GM21737 (cell line): ENCODE results near the gene RTN1.
A peak's percentile ranks its signal among the peaks of the same experiment; 100 is the strongest.

Experiments
- ATAC-seq: cut with Tn5 transposase; IDR thresholded peaks from one replicate; pipeline ENCODE4 v1.9.1; 2021; ENCODE audit warnings: mild to moderate bottlenecking, moderate library complexity; ENCODE audit not compliant: unreplicated experiment

The RTN1 gene, protein sequence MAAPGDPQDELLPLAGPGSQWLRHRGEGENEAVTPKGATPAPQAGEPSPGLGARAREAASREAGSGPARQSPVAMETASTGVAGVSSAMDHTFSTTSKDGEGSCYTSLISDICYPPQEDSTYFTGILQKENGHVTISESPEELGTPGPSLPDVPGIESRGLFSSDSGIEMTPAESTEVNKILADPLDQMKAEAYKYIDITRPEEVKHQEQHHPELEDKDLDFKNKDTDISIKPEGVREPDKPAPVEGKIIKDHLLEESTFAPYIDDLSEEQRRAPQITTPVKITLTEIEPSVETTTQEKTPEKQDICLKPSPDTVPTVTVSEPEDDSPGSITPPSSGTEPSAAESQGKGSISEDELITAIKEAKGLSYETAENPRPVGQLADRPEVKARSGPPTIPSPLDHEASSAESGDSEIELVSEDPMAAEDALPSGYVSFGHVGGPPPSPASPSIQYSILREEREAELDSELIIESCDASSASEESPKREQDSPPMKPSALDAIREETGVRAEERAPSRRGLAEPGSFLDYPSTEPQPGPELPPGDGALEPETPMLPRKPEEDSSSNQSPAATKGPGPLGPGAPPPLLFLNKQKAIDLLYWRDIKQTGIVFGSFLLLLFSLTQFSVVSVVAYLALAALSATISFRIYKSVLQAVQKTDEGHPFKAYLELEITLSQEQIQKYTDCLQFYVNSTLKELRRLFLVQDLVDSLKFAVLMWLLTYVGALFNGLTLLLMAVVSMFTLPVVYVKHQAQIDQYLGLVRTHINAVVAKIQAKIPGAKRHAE

DNA sequence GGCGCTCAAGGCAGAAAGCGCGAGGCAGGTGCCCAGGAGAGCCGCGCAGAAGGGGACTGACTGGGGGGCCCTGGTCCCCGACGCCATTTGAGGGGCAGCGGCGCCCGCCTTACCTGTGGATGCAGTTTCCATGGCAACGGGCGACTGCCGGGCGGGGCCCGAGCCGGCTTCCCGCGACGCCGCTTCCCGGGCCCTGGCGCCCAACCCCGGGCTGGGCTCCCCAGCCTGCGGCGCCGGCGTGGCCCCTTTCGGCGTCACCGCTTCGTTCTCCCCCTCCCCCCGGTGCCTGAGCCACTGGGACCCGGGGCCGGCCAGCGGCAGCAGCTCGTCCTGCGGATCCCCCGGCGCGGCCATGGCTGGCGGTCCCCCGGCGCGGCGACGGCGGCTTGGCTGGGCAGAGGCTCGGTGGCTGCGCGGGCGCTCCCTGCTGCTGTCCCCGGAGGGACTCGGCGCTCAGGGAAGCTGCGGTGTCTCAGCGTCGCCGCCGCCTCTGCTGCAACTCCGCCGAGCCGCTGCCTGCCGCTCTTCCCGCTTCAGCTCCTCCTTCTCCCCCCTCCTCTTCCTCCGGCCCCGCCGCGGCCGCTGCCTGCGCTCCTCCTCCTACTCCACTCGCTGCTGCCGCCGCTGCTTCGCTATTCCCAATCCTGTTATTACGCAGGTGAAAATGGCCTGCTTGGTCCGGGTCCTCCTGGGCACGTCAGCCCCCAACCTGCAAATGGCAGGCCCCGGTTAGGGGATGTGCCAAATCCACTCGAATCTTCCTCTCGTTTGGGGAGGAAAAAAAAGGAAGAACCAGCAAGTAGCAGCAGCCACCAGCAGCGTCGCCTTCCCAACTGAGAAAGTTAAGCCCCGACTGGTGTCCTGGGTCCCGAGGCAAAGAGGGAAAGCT, at the start of gene RTN1:
Gene RTN1 (minus strand): TSS at position 500 of the 889 bp plus-strand sequence. CDS start 146 bp downstream, at position 354.
- ATAC-seq = peak; percentile 50

DNA sequence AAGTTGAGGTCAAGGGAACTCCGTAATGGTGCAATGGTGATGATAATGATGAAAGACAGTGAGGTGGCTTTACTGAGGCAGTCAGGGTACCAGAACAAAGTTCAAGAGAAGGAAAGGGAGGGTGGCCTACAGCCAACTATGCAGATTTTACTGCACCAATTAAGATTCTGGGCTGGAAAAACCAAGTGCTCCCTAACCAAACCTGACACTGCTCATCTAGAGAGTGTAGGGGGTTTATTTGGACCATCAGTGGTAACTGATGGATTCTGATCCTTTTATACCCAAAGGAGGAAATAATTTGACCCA, 49.8 kb upstream of the RTN1 start:
- ATAC-seq = no peak

- no peak for ATAC-seq
Observed at GRCh38 chr14:59919570-59920377, 49.2 kb upstream of the RTN1 start, which contains the start of gene LRRC9. TSS of gene LRRC9 (plus strand) at chr14:59920144.

DNA sequence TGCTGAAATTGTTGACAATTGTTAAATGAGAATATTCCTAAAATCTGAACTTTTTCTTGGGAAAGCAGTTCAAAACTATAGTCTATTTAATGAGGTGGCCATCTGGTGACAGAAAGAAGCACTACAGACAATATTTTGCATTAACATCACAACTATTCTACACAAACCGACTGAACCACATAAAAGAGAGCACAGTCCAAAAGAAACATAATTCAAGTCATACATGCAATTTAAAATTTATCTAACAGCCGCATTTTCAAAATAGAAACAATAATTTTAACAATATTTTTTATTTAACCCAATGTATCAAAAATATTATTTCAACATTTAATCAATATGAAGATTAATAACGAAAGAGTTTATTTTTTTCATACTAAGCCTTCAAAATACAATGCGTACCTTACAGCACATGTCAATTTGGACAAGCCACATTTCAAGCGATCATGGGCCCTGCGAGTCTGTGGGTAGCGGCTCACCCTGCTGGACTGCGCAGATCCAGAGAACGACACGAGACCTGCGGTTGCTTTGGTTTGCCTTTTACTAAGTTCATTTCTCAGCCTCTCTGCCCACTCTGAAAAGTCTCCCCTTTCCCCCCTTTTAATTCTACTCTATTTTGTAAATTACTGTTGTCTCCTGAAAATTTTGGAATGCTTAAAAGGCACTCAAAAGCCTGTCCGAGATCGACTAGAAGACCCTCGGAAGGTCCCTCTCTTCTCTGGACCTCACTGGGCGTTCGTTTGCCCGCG, 48.4 kb upstream of the RTN1 start:
- no peak for ATAC-seq

- ATAC-seq = no peak
Observed at GRCh38 chr14:59913187-59913586, 42.6 kb upstream of the RTN1 start.

GRCh38 chr14:59912443-59912842, 41.9 kb upstream of the RTN1 start:
- ATAC-seq = no peak

- no peak for ATAC-seq
Observed at GRCh38 chr14:59905188-59905587, 34.6 kb upstream of the RTN1 start.

- no peak for ATAC-seq
Observed at GRCh38 chr14:59904184-59904583, 33.6 kb upstream of the RTN1 start.

DNA sequence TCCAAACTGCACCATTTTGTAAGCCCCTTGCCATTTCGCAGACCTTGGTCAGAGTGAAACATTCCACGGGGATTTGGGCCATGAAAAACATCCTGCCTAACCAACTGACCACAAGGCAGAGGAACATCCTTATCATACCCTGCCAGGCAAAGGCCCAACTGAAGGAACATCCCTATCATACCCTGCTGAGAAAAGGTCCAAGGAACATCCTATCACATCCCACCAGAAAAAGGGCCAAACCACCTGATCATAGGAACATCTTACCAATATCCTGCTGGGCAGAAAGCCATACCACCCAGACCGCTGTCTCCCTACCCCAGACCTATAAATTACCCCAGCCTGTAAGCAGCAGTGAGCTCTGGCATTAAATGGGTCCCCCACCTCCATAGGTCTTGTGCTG, 30.0 kb upstream of the RTN1 start:
- ATAC-seq = no peak

GRCh38 chr14:59897757-59898383, 27.3 kb upstream of the RTN1 start:
- no peak for ATAC-seq

- ATAC-seq = no peak
Observed at GRCh38 chr14:59895721-59896120, 25.1 kb upstream of the RTN1 start.

GRCh38 chr14:59890676-59891075, 20.1 kb upstream of the RTN1 start:
- ATAC-seq = no peak

GRCh38 chr14:59882957-59883356, 12.4 kb upstream of the RTN1 start:
- no peak for ATAC-seq

GRCh38 chr14:59871166-59871495, 555 bp upstream of the RTN1 start:
- ATAC-seq = no peak

- ATAC-seq = no peak
Observed at GRCh38 chr14:59869381-59870255, 958 bp downstream of the RTN1 start.

DNA sequence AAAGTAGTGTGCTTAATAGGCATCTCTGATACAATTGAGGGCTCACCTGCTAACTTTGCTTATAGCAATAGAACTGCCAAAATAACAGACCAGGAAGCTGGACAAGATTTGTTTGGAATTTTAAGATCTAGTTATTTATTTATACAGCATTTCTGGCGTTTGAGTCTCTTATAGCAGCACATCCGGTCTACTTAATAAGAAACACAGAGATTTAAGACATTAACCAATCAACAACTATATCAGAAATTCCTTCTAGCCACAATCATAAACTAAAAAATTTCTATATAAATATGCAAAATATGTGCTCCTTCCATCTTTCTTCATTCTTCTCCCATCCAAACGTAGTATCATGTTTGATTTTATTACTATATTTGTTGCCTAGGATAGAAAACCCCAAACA, 2.6 kb downstream of the RTN1 start:
- ATAC-seq = no peak

GRCh38 chr14:59863806-59864525, 6.6 kb downstream of the RTN1 start:
- ATAC-seq = no peak

DNA sequence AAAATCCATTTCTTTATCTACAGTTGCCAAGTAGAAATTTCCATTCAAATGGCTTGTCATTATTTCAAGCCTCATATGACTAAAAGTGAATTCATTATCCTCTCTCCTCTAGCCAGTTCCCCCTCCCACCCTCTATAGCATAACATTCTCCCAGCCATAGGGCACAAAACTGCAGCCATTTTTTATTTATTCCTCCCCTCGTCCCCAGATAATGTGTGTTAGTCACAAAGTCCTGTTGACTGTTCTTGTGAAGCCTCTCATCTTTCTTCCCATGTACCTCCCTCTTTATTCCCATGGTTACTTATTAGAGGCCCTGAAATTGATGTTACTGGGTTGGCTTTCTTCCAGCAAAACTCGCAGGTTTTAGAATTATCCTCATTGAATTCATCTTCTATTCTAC, 13.2 kb downstream of the RTN1 start:
- ATAC-seq = no peak
